Endodermal cell (in vitro differentiated cells): Measurements from ENCODE around the gene SMYD3. TPM values are rescaled to one million over a fixed set of nuclear protein-coding genes. Genes with fewer than 3 reads are reported as not detected.
A peak's percentile ranks its signal among the peaks of the same experiment; 100 is the strongest.

Experiments
- DNase-seq: peaks from one replicate; pipeline ENCODE4 v3.0.0-alpha.2; 2017
- H3K27ac ChIP-seq: 2 replicates; pipeline ENCODE4 v1.5.1; 2013; ENCODE audit warnings: mild to moderate bottlenecking, low read depth, low read length, moderate library complexity
- H3K27me3 ChIP-seq: 2 replicates; pipeline ENCODE4 v1.6.1; 2013; ENCODE audit warnings: mild to moderate bottlenecking, low read length, moderate library complexity; ENCODE audit not compliant: insufficient read depth, control insufficient read depth, poor library complexity, severe bottlenecking
- H3K36me3 ChIP-seq: 2 replicates; pipeline ENCODE4 v1.7.0; 2013; ENCODE audit warnings: mild to moderate bottlenecking, low read length, moderate library complexity; ENCODE audit not compliant: control insufficient read depth, insufficient read depth
- H3K4me1 ChIP-seq: one replicate; pipeline ENCODE4 v1.7.0; 2013; ENCODE audit warnings: low read length; ENCODE audit not compliant: control insufficient read depth, insufficient read depth
- H3K4me3 ChIP-seq: 2 replicates; pipeline ENCODE4 v1.5.1; 2013; ENCODE audit warnings: mild to moderate bottlenecking, low read length, moderate library complexity
- H3K9ac ChIP-seq: 2 replicates; pipeline ENCODE4 v1.6.1; 2013; ENCODE audit warnings: mild to moderate bottlenecking, low read length, moderate library complexity; ENCODE audit not compliant: poor library complexity, severe bottlenecking; ENCODE audit errors: extremely low read depth
- H3K9me3 ChIP-seq: 2 replicates; pipeline ENCODE4 v1.6.1; 2013; ENCODE audit warnings: mild to moderate bottlenecking, low read length, moderate library complexity; ENCODE audit not compliant: control insufficient read depth
- H3K27ac Mint-ChIP-seq: 2 replicates; pipeline ENCODE4 v1.8.0; 2020; ENCODE audit warnings: mixed read lengths
- H3K27me3 Mint-ChIP-seq: 2 replicates; pipeline ENCODE4 v1.8.0; 2021; ENCODE audit warnings: mild to moderate bottlenecking, mixed read lengths; ENCODE audit not compliant: insufficient read depth
- H3K36me3 Mint-ChIP-seq: 2 replicates; pipeline ENCODE4 v1.8.0; 2020; ENCODE audit warnings: low read depth, mixed read lengths
- H3K4me1 Mint-ChIP-seq: 2 replicates; pipeline ENCODE4 v1.8.0; 2020; ENCODE audit warnings: mixed read lengths
- H3K4me3 Mint-ChIP-seq: 2 replicates; pipeline ENCODE4 v1.8.0; 2020; ENCODE audit warnings: mild to moderate bottlenecking, moderate library complexity, mixed read lengths
- H3K9me3 Mint-ChIP-seq: 2 replicates; pipeline ENCODE4 v1.8.0; 2020; ENCODE audit warnings: mild to moderate bottlenecking, mixed read lengths
- CTCF ChIP-seq: fragments of 200-600 bp; sonication (generic); conservative IDR thresholded peaks from 2 replicates; pipeline ENCODE4 v1.5.0; 2021; ENCODE audit warnings: antibody characterized with exemption, mild to moderate bottlenecking
- WGBS, 2 experiments: methylation state at CpG; one replicate each; pipeline versions ENCODE4 v1.1.5 to v1.1.7; 2013; ENCODE audit warnings: missing lambda C conversion rate in 2 of 2, mixed read lengths in 1 of 2; ENCODE audit not compliant: insufficient coverage in 1 of 2, insufficient read length in 1 of 2; 5-methylcytosine and 5-hydroxymethylcytosine counted together
- total RNA-seq, 2 donors: library from RNA; stranded (reverse); fragmentation: NEBNext Ultra II Directional in 1 of 2; extraction: Animal tissue kit (Norgen Biotek cat#: 25700) in 1 of 2; gene quantifications; 2 replicates in 1 of 2; 3 replicates in 1 of 2; pipeline ENCODE4 v1.2.1, GENCODE V29; 2021

The SMYD3 gene
- total RNA-seq, 2 donors from 2014 or later: 32.3 to 45.8 TPM

GRCh38 chr1:246382589-246383238, 124.4 kb downstream of the SMYD3 start:
- H3K27ac ChIP-seq: no peak overlapping the region
- H3K36me3 ChIP-seq: no peaks in the 10 kb centered on the region
- H3K27me3 ChIP-seq: no peaks in the 10 kb centered on the region
- Mint-ChIP-seq H3K9me3 (no peaks in the 10 kb centered on the region), H3K36me3 (no peaks in the 10 kb centered on the region), H3K27ac (no peak overlapping the region), H3K4me3 (no peak overlapping the region), H3K27me3 (no peaks in the 10 kb centered on the region), H3K4me1 (no peaks in the 10 kb centered on the region)
- no peak overlapping the region for H3K4me3 ChIP-seq
- WGBS, 2 experiments: 91 to 100% methylated on average over 2 to 3 of the region's 3 CpGs
- H3K4me1 ChIP-seq: no peaks in the 10 kb centered on the region
- no peak for DNase-seq
- no peak for TF ChIP-seq CTCF
- H3K9me3 ChIP-seq: no peaks in the 10 kb centered on the region
- H3K9ac ChIP-seq: no peak overlapping the region

- Mint-ChIP-seq H3K4me1 (no peaks in the 10 kb centered on the region), H3K27ac (no peak overlapping the region), H3K27me3 (no peaks in the 10 kb centered on the region), H3K4me3 (no peak overlapping the region), H3K9me3 (no peaks in the 10 kb centered on the region), H3K36me3 (no peaks in the 10 kb centered on the region)
- WGBS, 2 experiments: 96 to 99% methylated on average over 2 to 5 of the region's 5 CpGs
- Histone ChIP-seq H3K4me1 (no peaks in the 10 kb centered on the region), H3K27ac (no peak overlapping the region), H3K9ac (no peak overlapping the region), H3K27me3 (no peaks in the 10 kb centered on the region), H3K4me3 (no peak overlapping the region), H3K9me3 (no peaks in the 10 kb centered on the region), H3K36me3 (no peaks in the 10 kb centered on the region)
- DNase-seq: no peak
- no peak for TF ChIP-seq CTCF
Observed at GRCh38 chr1:246381452-246381851, 125.6 kb downstream of the SMYD3 start.

- 95 to 100% methylated on average over 4 to 5 of the region's 5 CpGs for WGBS, 2 experiments
- no peaks in the 10 kb centered on the region for H3K27me3 Mint-ChIP-seq
- TF ChIP-seq CTCF: no peak
Observed at GRCh38 chr1:246377625-246378153, 129.4 kb downstream of the SMYD3 start.

More at GRCh38 chr1:246377625-246378153, 129.4 kb downstream of the SMYD3 start:
- Mint-ChIP-seq H3K4me1 (no peaks in the 10 kb centered on the region), H3K4me3 (no peak overlapping the region), H3K27ac (no peak overlapping the region), H3K36me3 (no peaks in the 10 kb centered on the region), H3K9me3 (no peaks in the 10 kb centered on the region)
- H3K9me3 ChIP-seq: no peaks in the 10 kb centered on the region
- H3K4me1 ChIP-seq: no peaks in the 10 kb centered on the region
- H3K27me3 ChIP-seq: no peaks in the 10 kb centered on the region
- no peaks in the 10 kb centered on the region for H3K36me3 ChIP-seq
- no peak overlapping the region for H3K4me3 ChIP-seq
- peak overlapping the region; percentile 38 for H3K27ac ChIP-seq
- no peak for DNase-seq
- H3K9ac ChIP-seq: no peak overlapping the region
